ENCODE results near the gene THOC5. TPM values are rescaled to one million over a fixed set of nuclear protein-coding genes. Genes with fewer than 3 reads are reported as not detected.

THOC5 gene
- total and polyA plus RNA-seq, 4 donors: 21.0 to 51.8 (median 27.9) TPM

- peaks cover 0 to 3% (median 0%) of the 10 kb centered on the region in 4 donors for H3K9me3 ChIP-seq (ENCODE audit: control insufficient read depth in 4 of 4, insufficient read depth in 3 of 4, low read length in 3 of 4)
- no peak for ATAC-seq (ENCODE audit: insufficient read depth, low FRiP score)
- no peak for TF ChIP-seq CTCF (IDR thresholded peaks at IDR 0.05; ENCODE audit: control extremely low read depth, extremely low read depth)
- peaks cover 33 to 48% (median 43%) of the 10 kb centered on the region in 4 donors for H3K36me3 ChIP-seq (ENCODE audit: control insufficient read depth in 4 of 4, insufficient read depth in 4 of 4, low read length in 4 of 4)
- no peaks in the 10 kb centered on the region for H3K4me1 ChIP-seq (ENCODE audit: control insufficient read depth in 5 of 5, insufficient read depth in 5 of 5, low read length in 5 of 5)
- no peak overlapping the region for H3K27ac ChIP-seq (ENCODE audit: low read depth in 1 of 2, low read length in 1 of 2)
- H3K27me3 ChIP-seq (ENCODE audit: control insufficient read depth in 3 of 3, insufficient read depth in 3 of 3, low read length in 2 of 3): no peaks in the 10 kb centered on the region
- no peak overlapping the region for H3K4me3 ChIP-seq
- DNase-seq: no peak
- WGBS, 2 donors: 93 to 97% methylated on average over 4 of the region's 4 CpGs
- no peak overlapping the region for H3K9ac ChIP-seq (ENCODE audit: insufficient read depth in 1 of 2, low read length in 2 of 2)
Observed at GRCh38 chr22:29530716-29531115, 22.8 kb downstream of the THOC5 start.

GRCh38 chr22:29528144-29528543, 25.4 kb downstream of the THOC5 start:
- no peak for ATAC-seq (ENCODE audit: insufficient read depth, low FRiP score)

GRCh38 chr22:29524442-29525191, 28.9 kb downstream of the THOC5 start:
- 72 to 79% methylated on average over 5 of the region's 5 CpGs for WGBS, 2 donors
- Histone ChIP-seq H3K4me3 (no peak overlapping the region), H3K9me3 (ENCODE audit: control insufficient read depth in 4 of 4, insufficient read depth in 3 of 4, low read length in 3 of 4) (no peaks in the 10 kb centered on the region), H3K4me1 (ENCODE audit: control insufficient read depth in 5 of 5, insufficient read depth in 5 of 5, low read length in 5 of 5) (no peaks in the 10 kb centered on the region), H3K36me3 (ENCODE audit: control insufficient read depth in 4 of 4, insufficient read depth in 4 of 4, low read length in 4 of 4) (peaks cover 39 to 67% (median 50%) of the 10 kb centered on the region in 4 donors), H3K9ac (ENCODE audit: insufficient read depth in 1 of 2, low read length in 2 of 2) (no peak overlapping the region), H3K27me3 (ENCODE audit: control insufficient read depth in 3 of 3, insufficient read depth in 3 of 3, low read length in 2 of 3) (no peaks in the 10 kb centered on the region), H3K27ac (ENCODE audit: low read depth in 1 of 2, low read length in 1 of 2) (no peak overlapping the region)
- ATAC-seq (ENCODE audit: insufficient read depth, low FRiP score): no peak
- no peak for TF ChIP-seq CTCF (IDR thresholded peaks at IDR 0.05; ENCODE audit: control extremely low read depth, extremely low read depth)
- DNase-seq: no peak

More at GRCh38 chr22:29528144-29528543, 25.4 kb downstream of the THOC5 start:
- H3K36me3 ChIP-seq (ENCODE audit: control insufficient read depth in 4 of 4, insufficient read depth in 4 of 4, low read length in 4 of 4): peaks cover 46 to 59% (median 54%) of the 10 kb centered on the region in 4 donors
- WGBS, 2 donors: 90 to 92% methylated on average over 7 of the region's 7 CpGs
- no peak overlapping the region for H3K9ac ChIP-seq (ENCODE audit: insufficient read depth in 1 of 2, low read length in 2 of 2)
- H3K9me3 ChIP-seq (ENCODE audit: control insufficient read depth in 4 of 4, insufficient read depth in 3 of 4, low read length in 3 of 4): no peaks in the 10 kb centered on the region
- no peaks in the 10 kb centered on the region for H3K4me1 ChIP-seq (ENCODE audit: control insufficient read depth in 5 of 5, insufficient read depth in 5 of 5, low read length in 5 of 5)
- TF ChIP-seq CTCF (IDR thresholded peaks at IDR 0.05; ENCODE audit: control extremely low read depth, extremely low read depth): no peak
- no peaks in the 10 kb centered on the region for H3K27me3 ChIP-seq (ENCODE audit: control insufficient read depth in 3 of 3, insufficient read depth in 3 of 3, low read length in 2 of 3)
- no peak for DNase-seq
- no peak overlapping the region for H3K4me3 ChIP-seq
- no peak overlapping the region for H3K27ac ChIP-seq (ENCODE audit: low read depth in 1 of 2, low read length in 1 of 2)

Data from lung (tissue), 12 donors.